Activated CD4-positive, alpha-beta T cell treated with anti-CD3 and anti-CD28 coated beads for 4 hours (primary cell): ENCODE measurements around the gene SDHB.

ENCODE experiments used
- DNase-seq, 2 donors: peaks; one replicate each; pipeline ENCODE4 v3.0.0-alpha.2; 2020

The SDHB gene

GRCh38 chr1:16981269-16981849 is 72.5 kb downstream of the SDHB start:
- no peak for DNase-seq

- no peak for DNase-seq
Observed at GRCh38 chr1:16980473-16981268, 73.2 kb downstream of the SDHB start, which contains the start of gene MFAP2. MFAP2 (minus strand) TSS chr1:16980620; CDS start chr1:16978273, 2,347 bp downstream.

GRCh38 chr1:16979475-16980327 is 74.1 kb downstream of the SDHB start:
- no peak for DNase-seq

GRCh38 chr1:16978567-16979474 is 75.0 kb downstream of the SDHB start:
- DNase-seq, result no peak

- no peak for DNase-seq
Observed at GRCh38 chr1:16978139-16978538, 75.7 kb downstream of the SDHB start.

DNA sequence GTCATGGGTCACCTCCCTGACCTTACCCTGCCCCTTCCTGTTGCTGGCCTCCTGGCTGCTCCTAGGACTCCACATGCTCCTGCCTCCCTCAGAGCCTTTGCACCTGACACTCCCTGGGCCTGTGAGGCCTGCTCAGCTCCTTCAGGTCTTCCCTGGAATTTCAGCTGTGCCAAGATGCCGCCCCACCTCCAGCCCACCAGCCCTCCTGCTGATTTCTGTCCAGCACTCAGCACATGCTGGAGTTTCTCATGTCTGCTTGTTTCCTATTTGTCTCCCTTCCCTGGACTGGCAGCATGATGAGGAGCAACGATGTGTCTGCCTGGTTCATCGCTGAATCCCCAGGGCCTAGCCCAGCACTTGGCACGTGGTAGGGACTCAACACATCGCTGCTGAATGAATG is 76.5 kb downstream of the SDHB start:
- DNase-seq, result no peak

- no peak for DNase-seq
Observed at GRCh38 chr1:16976966-16977365, 76.9 kb downstream of the SDHB start.

DNA sequence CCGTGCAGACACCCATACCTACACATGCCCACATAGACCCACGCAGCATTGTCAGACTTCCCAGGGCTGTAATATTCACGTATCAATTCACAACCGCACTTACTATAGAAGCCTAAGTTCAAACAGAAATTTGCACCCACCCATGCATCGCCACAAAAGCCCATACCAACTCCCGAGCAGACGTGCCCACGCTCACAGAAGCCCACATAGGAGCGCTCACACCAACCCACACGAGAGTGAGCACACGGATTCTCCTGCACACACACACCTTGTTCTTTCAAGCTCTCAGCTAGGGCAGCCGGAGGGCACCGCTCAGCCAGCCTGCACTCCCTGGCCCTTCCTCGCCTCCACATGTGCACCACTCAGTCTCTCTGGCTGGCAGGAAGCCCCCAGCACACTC is 78.0 kb downstream of the SDHB start:
- DNase-seq, result no peak

DNA sequence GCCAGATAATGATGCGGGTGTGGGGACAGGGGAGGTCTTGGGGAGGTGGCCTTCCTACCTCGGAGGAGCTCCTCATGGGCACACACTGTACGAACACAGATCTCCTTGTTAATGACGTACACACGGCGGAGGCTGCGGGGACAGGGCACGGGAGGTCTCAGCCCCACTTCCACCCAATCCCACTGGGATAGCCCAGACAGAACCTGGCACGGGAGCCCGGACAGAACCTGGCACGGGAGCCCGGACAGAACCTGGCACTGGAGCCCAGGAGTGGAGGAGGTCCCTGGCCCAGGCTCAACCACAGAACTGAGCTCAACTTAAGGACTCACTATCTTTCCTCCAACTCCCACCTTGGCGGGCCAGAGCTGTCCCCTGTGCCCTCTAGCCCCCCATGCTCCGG is 78.6 kb downstream of the SDHB start:
- no peak for DNase-seq

DNA sequence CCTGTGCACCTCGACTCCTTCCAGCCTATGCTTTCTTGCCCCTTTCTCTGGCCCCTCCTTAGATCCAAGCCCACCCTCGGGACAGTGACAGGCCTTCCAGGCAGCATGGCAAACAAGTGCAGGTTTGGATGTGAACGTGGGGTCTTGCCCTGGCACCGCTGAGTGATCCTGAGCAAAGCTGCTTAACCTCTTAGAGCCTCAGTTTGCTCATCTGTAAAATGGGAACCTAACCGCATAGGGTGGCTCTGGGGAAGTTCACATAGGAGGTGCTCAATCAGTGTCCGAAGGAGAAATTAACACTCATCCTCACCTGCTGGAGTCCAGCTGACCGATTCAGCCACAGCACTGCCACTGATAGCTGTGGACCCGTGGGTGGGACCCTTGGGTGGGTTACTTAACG is 80.6 kb downstream of the SDHB start:
- no peak for DNase-seq

DNA sequence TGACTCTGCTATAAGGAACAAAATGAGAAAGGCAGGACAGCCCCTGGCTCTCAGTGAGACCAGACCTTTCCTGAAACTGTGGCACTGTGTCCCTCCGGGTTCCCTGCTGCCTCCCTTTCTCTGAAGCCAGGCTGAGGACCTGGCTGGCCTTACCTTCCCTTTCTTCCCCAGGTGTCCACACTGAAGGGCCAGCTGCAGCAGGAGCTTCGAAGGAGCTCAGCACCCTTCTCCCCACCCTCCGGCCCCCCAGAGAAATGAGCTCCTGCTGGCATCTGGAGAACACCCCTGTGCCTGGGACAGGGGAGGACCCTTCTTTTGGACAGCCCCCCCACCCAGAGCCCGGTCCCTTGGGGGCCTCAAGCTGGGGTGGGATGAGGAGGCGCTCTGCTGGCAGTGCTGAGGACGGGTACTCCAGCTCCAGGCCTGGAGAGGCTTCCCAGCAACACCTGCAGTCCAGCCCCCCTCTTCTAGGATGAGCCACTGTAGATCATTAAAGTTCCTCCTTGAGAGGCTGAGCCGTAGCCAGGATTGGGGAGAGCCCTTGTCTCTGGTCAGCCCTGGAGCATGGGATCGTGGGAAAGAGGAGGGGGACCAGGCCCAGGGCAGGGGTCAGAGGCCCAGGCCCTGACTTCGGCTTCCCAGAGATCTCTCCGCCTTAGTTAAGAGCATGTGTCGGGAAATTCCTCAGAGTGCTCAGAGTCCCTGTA is 81.5 kb downstream of the SDHB start:
- DNase-seq, result no peak

DNA sequence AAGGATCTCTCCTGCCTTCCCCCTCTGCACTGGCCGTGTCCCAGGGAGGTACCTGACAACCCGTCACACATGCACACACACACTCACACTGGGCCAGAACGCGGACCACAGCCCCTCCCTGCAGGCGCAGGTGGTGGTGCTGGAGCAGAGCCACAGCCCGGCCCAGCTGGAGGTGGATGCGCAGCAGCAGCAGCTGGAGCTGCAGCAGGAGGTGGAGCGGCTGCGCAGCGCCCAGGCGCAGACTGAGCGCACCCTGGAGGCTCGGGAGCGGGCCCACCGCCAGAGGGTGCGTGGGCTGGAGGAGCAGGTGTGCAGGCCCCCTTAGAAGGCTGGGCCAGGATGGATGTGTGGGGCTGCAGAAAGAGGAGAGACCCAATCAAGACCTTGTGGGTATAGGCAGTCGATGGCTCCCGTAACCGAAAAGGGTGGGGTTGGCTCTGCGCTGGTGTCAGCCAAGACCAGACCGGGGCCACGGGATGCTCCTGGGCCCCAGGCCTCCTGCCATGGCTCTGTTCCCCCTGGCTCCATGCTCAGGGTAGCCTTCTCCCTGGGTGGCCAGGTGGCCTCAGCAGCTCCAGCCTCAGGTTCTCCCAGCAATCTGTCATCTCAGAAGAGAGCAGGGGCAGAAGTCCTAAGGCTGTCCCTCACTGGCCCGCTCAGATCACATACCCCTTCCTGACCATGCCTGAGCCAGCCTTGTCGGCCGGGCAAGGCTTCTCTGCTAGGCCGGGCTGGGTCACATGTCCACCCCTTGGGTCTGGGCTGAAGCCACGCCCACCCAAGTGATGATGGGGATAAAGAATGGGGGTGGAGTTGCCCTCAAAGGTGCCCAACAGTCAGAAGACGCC is 82.3 kb downstream of the SDHB start:
- DNase-seq, result no peak

DNA sequence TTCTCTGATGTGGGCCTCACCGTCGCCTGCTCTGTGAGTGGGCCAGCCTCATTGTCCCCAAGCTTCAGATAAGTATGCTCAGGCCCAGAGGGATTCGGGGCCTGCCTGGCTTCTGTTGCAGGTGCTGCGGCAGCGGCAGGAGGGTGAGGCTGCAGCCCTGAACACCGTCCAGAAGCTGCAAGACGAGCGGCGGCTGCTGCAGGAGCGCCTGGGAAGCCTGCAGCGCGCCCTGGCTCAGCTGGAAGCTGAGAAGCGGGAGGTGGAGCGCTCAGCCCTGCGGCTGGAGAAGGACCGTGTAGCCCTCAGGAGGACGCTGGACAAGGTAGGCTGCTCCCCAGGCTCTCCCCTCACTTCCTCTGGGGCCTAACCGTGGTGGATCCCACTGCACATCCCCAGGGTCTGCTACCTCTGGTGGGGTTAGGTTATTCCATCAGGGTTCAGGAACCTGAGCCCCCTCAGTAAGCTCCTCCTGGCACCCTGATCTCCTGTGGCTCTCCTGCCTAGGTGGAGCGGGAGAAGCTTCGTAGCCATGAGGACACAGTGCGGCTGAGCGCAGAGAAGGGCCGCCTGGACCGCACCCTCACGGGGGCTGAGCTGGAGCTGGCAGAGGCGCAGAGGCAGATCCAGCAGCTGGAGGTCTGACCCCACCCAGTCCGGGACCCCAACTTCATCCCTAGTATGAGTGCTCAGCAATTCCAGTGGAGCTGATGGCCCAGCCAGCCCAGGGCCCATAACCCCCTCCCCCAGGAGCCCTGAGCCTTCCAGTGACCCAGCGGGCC is 83.5 kb downstream of the SDHB start:
- DNase-seq, result no peak

DNA sequence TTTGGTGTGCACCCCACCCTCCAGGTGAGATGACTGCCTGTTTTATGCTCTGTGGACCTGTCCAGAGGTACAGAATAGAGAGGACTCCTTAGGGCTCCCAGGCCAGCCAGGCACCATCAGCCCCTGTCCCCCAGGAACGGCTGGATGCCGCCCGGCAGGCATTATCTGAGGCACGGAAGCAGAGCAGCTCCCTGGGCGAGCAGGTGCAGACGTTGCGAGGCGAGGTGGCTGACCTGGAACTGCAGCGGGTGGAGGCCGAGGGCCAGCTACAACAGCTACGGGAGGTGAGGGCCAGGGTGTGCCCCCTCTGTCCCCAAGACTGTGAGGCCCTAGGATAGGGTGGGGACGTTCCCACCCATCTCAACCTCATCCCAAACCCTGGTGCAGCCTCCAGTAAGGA is 84.2 kb downstream of the SDHB start:
- DNase-seq, result no peak

DNA sequence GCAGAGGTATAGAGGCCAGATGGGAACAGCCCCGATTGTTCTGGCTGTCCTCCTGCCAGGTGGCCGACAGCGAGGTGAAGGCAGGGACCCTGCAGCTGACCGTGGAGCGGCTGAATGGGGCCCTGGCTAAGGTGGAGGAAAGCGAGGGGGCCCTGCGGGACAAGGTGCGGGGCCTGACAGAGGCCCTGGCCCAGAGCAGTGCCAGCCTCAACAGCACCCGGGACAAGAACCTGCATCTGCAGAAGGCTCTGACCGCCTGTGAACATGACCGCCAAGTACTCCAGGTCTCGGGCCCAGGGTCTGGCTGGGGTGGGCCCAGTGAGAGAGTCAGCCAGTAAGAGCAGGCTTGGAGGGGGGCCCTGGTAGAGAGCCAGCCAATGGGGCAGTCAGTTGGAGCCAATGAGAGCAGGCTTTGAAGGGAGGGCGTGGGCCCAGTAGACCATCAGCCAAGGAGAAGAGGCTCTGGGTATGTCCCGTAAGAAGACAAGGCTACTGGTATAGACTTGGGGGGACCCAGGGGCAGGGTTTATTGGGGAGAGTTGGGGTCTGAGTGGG is 84.7 kb downstream of the SDHB start:
- no peak for DNase-seq
